GM21723 (cell line): ENCODE results near the gene MYLK3.
"Not testable (repeated sequence)": the region's sequence is repeated elsewhere in the genome, so short reads cannot be mapped to it uniquely, and the experiment has no call there.

ENCODE experiments used
- ATAC-seq: cut with Tn5 transposase; IDR thresholded peaks from one replicate; pipeline ENCODE4 v1.9.1; 2021; ENCODE audit warnings: mild to moderate bottlenecking, moderate library complexity; ENCODE audit not compliant: unreplicated experiment

MYLK3 gene

DNA sequence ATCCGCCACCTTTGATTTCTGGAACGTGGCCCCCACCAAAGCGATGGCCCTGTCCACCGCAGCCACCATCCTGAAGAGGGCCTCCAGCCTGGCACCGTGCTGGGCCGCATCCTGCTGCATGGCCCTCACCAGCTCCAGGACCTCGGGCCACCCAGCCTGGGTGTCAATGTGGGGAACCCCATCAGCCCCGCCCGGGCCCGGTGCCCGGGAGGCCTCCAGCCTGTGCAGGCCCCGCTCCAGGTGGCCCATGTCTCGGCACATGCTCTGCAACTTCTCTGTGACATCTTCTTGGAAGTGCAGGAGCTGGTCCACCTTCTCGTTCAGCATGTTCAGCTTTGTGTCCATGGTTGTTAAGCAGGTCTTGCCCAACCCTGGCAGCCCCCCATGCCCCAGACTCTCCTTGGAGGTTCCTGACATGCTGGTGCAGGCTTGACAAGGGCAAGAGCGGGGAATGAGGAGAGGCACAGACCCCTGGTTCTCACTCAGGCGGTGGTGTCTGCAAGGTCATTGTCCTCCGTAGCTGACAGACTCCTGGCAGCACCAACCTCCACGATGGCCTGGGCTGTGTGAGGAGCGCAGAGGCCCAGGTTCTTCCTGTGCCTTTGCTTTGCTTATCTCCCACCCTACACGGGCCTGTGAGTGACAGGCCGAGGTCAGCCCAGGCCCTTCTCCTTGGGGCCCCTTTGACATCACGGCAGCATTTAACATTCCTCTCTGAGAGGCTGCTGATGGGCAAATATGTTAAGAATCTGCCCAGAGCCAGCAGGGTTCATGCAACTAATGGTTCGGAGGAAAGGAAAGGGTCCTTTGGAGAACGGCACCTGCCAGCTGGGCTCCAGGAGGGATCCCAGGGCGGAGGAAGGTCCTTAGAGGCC is at the start of gene MYLK3:
MYLK3 (minus strand) TSS at position 568 of the 875 bp plus-strand sequence; CDS start at position 417, 151 bp downstream.
- ATAC-seq = no peak

DNA sequence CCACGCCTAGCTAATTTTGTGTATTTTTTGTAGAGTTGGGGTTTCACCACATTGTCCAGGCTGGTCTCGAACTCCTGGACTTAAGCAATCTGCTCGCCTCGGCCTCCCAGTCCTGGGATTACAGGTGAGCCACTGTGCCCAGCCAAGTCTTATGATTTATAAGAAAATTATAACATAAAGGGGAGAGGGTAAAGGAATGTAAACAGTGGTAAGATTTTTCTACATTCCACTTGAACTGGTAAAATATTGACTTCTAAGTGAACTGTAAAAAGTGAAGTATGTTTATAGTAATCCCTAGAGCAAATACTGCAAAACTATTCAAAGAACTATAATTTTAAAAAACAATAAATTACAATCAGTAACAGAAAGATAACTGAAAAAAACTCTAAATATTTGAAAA is 49.4 kb upstream of the MYLK3 start:
- no peak for ATAC-seq

DNA sequence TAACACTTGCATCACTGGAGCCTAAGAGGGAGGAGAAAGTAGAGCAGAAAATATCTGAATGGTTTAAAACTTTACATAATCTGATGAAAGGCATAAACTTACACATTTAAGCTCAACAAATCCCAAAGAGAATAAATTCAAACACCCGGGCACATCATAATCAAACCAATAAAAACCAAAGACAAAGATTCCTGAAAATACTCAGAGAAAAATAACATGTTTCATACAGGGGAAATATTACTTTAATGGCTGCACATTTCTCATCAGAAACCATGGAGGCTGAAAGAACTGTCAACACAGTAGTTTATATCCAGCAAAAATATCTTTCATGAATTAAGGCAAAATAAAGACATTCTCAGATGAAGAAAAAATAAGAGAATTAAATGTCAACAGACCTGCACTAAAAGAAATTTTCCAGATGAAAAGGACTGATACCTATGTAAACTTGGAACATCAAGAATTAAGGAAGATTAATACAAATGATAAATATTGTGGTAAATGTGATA is 48.7 kb upstream of the MYLK3 start:
- no peak for ATAC-seq

DNA sequence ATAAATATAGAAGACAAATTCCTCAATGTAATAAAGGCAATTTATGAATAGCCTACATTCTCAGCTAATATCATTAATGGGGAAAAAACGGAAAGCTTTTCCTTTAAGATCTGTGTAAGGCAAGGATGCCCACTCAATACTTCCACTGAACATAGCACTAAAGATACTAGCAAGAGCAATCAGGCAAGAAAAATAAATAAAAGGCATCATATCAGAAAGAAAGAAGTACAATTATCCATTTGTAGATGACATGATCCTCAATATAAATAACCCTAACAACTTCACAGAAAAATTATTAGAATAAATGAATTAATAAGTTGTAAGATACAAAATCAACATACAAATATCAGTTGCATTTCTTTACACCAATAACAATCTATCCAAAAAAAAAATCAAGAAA is 45.7 kb upstream of the MYLK3 start:
- no peak for ATAC-seq

DNA sequence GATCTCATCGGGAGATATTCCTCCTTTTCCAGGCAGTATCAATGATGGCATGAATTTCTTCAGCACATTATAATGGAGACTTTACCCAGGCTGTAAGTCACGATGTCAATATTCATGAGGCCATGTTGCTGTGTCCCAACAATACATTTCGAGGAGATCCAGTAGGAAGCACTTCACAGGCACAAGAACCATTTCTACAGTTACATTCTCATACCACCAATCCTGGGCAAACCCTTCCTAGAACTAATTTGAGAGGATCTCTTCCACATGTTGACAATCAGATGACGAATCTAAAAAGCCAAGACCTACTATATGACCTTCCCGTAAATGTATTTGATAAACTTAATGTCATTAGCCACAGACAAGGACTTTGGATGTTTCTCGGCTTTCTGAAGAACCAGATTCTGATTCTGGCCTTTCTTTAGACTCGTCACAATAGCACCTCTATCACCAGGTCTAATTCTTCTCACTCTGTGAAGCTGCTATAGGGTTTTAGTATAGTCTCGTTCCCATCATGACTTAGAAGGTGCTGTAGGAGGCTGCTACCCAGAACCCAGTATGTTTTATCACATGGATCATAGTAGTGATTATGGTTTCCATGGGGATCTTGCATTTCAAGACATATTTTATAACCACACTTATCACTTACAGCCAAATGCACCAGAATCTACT is 42.6 kb upstream of the MYLK3 start:
- ATAC-seq = peak; percentile 5

DNA sequence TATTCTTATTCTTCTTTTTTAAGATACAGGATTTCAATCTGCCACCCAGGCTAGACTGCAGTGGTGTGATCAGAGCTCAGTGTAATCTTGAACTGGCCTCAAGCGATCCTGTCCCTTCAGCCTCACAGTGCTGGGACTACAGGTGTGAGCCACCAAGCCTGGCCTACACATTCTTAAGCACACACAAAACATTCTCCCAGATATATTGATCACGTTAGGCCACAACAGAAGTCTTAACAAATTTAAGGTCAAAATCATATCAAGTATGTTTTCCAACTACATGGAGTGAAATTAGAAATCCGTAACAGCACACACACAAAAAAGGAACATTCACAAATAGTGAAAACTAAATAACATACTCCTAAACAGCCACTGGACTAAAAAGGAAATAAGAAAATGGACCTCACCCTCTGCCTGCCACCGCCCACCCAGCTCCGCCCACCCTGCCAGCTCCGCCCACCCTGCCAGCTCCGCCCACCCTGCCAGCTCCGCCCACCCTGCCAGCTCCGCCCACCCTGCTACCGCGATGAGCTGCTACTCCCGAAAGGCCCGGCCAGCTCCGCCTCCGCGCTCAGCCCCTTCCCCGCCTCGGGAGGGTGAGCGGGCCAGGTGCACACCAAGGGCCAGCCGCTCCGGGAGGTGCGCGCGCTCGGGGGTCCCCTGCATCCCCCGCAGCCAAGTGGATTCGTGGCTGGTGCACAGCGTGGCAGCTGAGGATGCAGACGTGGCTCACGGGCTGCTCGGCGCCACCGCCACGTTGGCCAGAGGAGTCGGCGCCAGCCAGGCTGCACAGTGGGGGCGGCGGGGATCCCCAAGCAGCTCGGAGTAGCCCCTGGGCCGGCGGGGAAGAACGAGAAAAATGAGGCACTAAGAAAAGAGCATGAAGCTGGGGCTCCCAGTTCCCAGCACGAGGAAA is 41.6 kb upstream of the MYLK3 start:
- ATAC-seq = peak; percentile 85

DNA sequence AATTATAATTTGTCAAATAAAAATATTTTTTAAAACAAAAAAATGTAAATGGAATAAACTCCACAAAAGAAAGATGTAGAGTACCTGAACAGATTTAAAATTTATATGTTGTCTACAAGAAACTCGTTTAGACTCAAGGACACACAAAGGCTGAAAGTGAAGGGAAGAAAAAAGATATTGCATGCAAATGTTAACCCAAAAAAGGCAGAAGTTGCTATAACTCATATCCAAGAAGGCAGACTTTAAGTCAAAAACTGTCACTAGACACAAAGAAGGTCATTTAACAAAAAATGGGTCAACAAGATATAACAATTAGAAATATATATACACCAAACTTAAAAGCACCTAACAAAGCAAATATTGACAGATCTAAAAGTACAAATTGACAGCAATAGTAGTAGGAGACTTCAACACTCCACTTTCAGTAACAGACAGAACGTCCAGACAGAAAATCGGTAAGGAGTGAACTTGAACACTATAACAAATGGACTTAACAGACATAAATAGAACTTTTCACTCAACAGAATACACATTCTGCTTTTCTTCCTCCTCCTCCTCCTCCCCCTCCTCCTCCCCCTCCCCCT is 40.8 kb upstream of the MYLK3 start:
- peak; percentile 22 for ATAC-seq

DNA sequence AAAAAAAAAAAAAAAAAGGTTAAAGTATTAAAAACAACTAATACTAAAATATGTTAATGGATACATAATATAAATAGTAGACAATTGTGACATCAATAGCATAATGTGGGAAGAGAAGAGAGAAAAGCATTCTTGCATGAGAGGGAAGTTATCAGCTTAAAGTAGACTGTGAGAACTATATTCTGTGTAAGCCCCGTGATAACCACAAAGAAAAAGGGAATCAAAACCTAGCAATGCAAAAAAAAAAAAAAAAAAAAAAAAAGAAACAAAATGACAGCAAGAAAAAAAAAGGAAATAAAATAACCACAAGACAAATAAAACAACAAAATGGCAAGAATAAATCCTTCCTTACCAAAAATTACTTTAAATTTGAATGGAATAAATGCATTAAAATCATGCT is 39.8 kb upstream of the MYLK3 start:
- ATAC-seq = no peak

DNA sequence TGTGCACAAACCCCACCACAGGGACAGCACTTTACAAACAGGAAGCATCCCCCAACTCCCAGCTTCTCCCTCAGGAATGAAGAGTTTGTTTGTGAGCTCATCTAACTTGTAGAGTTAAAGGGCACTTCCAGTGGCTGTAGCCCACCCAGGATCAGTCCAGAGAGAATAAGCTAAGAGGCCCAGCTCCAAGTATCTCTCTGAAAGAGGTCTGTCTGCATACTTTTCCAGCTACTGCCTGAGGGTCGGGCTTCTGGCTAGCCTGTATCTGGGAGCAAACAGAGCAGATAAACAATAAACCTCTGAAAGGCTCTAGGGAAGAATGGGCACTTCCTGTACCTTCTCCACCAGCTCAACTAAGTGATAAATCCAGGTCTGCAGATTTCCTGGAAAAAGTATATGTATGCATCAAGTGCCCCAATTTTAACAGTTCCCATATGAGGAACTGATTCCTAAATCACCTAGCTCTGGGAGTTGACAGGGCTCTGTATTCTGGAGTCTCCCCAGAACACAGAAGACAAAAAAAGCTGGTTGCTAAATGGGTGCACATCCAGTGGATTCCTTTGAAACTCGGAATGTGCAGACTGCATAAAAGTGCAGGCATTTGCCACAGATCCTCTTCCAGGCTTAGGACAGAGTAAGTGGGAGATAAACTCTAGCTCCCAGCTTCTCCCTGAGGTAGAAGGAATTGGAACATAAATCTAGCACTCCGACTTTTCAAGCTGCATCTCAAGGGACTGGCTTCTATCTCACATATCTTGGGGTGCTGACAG is 37.1 kb upstream of the MYLK3 start:
- no peak for ATAC-seq

DNA sequence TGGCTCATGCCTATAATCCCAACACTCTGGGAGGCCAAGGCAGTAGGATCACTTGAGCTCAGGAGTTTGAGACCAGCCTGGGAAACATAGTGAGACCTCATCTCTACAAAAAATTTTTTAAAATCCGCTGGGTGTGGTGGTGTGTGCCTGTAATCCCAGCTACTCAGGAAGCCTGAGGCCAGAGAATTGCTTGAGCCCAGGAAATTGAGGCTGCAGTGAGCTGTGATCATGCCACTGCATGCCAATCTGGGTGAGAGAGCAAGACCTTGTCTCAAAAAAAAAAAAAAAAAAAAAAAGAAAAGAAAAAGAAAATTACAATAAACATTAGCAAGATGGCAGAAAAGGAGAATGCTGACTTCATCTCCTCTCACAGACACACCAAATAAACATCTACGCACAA is 36.4 kb upstream of the MYLK3 start:
- not testable (repeated sequence) for ATAC-seq

DNA sequence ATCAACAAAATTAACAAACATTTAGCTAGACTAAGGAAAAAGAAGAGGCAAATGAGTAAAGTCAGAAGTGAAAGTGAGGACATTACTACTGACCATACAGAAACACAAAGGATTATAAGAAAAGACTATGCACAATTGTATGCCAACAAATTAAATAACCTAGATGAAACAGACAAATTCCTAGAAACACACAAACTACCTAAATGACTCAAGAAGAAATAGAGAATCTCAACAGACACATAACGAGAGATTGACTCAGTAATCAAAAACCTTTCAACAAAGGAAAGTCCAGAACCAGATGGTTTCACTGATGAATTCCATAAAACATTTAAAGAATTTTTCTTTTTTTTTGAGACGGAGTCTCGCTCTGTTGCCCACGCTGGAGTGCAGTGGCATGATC is 35.7 kb upstream of the MYLK3 start:
- no peak for ATAC-seq

DNA sequence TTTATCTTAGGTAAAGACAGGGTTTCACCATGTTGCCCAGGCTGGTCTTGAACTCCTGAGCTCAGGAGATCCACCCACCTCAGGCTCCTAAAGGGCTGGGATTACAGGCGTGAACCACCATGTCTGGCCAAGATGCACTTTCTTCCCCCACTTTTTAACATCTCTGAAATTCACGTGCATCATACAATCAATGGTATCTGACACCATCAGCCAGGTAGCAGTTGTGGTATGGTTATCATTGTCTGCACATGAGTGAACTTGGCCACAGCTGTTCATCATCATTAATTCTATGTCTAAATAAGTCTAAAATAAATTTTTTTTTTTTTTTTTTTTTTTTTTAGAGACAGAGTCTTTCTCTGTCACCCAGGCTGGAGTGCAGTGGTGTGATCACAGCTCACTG is 34.2 kb upstream of the MYLK3 start:
- no peak for ATAC-seq

DNA sequence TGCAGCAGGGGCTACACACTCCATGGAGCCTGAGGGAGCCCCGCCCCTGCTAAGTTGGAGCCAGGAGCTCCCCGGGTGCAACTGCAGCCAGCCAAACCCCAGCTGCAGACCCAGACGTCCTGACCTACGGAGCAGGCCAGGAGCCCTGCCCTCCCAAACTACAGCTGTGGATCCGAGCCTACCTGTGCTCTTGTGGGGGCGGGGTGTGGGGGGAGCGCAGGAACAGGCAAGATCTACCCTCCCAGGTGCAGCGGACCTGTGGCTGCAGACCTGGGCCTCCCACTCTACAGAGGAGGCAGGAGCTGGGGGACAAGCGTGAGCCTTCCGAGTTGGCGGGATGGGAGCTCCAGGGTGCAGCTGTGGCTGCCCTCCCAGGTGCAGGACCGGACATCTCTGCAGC is 29.7 kb upstream of the MYLK3 start:
- ATAC-seq = no peak

DNA sequence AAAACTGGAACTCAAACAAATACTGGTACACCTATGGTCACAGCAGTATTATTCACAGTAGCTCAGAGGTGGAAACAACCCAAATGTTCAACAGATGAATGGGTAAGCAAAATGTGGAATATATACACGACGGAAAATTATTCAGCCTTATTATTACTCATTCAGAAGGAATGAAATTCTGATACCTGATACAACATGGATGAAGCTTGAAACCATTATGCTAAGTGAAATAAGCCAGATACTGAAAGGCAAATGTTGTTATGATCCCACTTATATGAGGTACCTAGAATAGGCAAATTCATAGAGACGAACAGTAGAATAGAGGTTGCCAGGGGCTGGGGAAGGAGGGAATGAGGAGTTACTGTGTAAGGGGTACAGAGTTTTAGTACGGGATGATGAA is 27.1 kb upstream of the MYLK3 start:
- ATAC-seq = peak; percentile 27

DNA sequence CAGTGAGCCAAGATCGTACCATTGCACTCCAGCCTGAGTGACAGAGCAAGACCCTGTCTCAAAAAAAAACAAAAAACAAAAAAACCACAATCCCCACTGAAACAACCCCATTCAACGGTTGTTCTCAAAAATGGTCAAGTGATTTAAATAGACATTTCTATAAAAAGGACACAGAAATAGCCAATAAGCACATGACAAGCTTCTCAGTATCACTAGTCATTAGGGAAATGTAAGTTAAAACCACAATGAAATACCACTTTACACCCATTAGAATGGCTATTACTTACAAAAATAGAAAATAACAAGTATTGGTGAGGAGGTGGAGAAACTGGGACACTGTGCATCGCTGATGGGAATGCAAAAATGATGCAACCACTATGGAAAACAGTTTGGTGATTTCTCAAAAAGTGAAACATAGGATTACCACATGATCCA is 26.6 kb upstream of the MYLK3 start:
- peak; percentile 85 for ATAC-seq

DNA sequence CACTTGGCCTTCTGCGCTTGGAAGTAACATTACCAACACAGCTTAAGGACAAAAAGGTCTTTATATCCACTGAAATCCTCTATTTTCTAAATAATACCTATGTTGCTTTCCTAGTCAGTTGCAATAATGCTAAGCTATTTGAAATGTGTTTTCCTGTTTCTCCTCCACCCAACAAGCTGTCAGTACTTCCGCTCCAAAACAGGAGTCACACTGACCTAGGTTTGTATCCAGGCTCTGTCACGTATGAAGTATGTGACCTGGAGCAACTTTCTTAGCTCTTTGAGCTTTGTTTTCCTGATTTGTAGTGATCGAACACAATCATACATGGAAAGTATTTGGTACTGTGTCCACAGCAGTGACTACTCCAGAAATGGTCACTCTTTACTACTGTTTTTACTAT is 24.3 kb upstream of the MYLK3 start:
- ATAC-seq = no peak

DNA sequence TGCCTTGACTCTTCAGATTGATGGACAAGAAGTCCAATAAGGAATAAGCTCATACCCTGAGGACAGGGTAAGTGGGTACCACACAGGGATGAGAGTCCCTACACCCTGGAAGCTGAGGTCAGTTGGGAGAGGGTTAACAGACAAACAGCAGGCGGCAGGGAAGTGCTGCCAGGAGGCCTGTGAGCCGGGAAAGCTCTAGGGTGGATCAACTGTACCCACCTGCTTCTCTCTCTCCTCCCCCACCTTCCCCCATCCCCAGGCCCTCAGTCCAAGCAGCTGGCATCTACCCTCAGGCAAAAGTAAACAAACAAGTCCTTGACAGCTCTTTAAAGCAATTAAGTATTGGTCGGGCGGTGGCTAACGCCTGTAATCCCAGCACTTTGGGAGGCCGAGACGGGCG is 20.7 kb upstream of the MYLK3 start:
- ATAC-seq = no peak

DNA sequence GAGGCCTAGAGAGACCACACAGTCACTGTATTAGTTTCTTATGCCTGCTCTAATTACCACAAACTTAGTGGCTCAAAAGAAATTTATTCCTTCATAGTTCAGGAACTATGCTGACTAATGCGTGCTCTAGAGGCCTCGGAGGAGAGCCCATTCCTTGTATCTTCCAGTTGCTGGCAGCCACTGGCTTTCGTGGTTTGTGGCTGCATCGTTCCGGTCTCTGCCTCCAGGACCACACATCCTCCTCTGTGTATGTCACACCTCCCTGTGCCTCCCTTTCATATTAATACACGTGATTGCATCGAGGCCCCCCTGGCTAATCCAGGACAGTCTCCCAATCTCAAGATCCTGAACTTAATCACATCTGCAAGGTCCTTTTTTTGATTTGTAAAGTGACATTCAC is 16.9 kb upstream of the MYLK3 start:
- ATAC-seq = no peak

DNA sequence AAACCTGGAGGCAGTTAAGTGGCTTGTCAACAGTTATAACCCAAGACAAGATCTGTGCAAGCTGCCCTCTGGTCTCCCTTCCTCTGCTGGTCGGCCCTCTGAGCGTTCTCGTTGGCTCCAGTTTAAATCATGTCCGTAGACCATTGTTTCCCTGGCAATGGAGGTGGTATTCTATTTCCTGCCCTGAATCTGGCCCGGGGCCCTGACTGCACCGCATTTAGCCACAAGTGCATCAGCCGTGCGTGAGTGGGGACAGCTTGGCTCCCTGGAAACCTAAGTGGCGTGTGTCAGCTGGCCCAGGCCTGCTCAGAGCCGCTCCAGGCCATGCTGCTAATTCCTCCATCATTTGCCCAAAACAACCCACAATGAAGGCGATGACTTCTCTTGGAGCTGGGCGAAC is 15.0 kb upstream of the MYLK3 start:
- no peak for ATAC-seq

DNA sequence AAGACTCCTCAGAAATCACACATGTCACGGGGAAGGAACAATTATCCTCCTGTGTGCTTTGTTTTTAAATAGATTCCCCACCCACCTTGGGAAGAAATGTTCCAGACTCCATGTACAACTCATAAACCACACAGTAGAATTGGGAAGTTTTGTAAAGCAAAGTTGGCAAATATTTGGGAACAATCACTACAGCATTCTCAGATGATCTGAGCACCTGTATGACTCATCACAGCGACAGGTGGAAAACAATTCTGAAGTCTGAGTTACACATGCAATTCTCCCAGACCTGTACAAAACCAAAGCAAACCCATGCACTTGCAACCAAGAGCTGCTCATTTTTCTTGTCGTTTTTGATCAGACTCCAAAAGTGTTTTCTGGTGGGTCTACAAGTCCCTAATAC is 14.4 kb upstream of the MYLK3 start:
- ATAC-seq = no peak
